Germinal center (tissue), 1 donor: ENCODE data around the gene TRMT112.

ENCODE experiments used
- DNase-seq: peaks from one replicate; pipeline ENCODE4 v3.0.0; 2012; ENCODE audit warnings: mixed read lengths, low spot score

TRMT112 gene

GRCh38 chr11:64351136-64351631, 33.8 kb upstream of the TRMT112 start:
- no peak for DNase-seq

DNA sequence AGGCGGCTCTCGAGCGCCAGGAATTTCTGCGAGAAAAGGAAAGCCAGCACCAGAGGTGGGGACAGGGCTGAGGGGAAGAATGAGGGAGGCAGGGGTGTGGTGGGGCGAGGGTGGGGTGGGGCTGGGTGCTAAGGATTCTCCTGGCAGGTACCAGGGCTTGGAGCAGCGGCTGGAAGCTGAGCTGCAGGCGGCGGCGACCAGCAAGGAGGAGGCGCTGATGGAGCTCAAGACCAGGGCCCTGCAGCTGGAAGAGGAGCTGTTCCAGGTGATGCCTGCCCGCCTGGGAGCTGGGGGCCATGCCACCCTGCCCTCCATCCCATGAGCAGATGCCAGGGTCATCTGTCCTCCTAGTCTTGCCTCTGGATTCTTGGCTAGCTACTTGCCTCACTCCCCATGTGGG, 32.0 kb upstream of the TRMT112 start:
- DNase-seq, result no peak

- DNase-seq, result no peak
Measured at GRCh38 chr11:64349025-64349387, 31.6 kb upstream of the TRMT112 start.

GRCh38 chr11:64348383-64349024, 31.1 kb upstream of the TRMT112 start:
- no peak for DNase-seq

GRCh38 chr11:64347193-64347867, 30.0 kb upstream of the TRMT112 start:
- DNase-seq, result no peak

GRCh38 chr11:64344787-64345186, 27.4 kb upstream of the TRMT112 start:
- no peak for DNase-seq

DNA sequence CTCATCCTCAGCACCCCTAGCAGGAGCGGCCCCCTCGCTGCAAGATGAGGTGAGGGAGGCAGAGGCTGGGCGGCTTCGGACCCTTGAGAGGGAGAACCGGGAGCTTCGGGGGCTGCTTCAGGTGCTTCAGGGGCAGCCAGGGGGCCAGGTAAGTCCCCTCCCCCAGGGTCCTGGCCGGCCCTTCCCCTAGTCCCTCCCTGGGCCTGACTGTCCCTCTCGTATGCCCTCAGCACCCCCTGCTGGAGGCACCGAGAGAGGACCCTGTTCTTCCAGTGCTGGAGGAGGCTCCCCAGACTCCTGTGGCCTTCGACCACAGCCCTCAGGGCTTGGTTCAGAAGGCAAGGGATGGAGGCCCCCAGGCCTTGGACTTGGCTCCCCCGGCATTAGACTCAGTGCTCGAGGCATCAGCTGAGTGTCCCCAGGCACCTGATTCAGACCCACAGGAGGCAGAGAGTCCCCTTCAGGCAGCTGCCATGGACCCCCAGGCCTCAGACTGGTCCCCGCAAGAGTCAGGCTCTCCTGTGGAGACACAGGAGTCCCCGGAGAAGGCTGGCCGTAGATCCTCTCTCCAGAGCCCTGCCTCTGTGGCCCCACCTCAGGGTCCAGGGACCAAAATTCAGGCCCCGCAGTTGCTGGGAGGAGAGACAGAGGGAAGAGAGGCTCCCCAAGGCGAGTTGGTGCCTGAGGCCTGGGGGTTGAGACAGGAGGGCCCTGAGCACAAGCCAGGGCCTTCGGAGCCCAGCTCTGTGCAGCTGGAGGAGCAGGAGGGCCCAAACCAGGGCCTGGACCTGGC, 26.6 kb upstream of the TRMT112 start:
- no peak for DNase-seq

GRCh38 chr11:64342869-64343745, 25.7 kb upstream of the TRMT112 start:
- DNase-seq, result no peak

DNA sequence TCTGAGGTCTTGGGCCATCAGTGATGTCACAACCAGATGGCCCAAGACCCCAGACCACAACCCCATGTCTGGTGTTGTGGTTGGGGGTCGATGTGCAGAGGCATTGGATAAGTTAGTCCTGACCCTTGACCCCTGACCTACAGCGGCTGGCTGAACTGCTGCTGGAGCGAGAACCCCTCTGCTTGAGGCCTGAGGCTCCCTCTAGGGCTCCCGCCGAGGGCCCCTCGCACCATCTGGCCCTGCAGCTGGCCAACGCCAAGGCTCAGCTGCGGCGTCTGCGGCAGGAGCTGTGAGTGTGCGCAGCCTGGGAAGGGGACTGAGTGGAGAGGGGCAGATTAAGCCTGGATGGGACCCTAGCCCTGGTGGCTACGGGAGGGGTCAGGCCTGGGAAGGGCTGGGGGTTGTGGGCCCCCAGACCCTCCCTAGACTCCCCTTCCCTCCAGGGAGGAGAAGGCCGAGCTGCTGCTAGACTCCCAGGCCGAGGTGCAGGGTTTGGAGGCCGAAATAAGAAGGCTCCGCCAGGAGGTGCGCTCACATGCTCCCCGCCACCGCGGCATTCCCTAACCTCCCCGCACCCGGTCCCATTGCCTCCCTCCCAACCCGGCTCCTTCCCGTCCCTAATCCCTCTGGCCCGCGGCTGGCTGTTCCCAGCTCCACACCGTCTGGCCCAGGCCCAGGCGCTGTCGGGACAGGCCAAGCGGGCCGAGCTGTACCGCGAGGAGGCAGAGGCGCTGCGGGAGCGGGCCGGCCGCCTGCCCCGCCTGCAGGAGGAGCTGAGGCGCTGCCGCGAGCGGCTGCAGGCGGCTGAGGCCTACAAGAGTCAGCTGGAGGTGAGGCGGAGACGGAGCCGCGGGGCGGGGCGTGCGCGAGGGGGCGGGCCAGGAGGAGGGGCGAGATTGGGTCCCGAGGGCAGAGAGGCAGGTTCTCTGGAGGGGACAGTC, 24.8 kb upstream of the TRMT112 start:
- peak; percentile 94 for DNase-seq

GRCh38 chr11:64341429-64341828, 24.1 kb upstream of the TRMT112 start:
- no peak for DNase-seq

DNA sequence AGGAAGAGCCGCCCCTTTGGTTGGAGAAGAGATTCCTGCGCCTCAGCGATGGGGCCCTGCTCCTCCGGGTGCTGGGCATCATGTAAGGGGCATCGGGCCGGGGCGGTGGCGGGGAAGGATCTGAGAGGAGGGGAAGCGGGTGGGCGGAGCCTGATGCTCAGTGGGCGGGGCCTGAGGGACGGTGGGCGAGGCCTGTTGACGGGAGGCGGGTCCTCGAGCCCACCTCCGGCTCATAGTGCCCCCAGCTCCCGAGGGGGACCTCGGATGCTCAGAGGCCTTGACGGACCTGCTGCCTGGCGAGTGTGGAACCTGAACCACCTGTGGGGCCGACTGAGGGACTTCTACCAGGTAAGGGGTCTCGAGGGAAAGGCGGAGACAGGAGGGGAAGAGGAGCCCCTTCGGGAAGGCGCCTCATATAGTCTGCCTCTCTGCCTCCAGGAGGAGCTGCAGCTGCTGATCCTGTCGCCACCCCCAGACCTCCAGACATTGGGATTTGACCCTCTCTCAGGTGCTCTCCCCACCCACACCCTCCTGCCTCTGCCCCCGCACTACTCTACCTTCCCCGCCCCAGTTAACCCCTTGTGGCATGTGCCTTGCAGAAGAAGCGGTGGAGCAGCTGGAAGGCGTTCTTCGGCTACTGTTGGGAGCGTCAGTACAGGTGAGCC, 23.4 kb upstream of the TRMT112 start:
- peak; percentile 88 for DNase-seq

DNA sequence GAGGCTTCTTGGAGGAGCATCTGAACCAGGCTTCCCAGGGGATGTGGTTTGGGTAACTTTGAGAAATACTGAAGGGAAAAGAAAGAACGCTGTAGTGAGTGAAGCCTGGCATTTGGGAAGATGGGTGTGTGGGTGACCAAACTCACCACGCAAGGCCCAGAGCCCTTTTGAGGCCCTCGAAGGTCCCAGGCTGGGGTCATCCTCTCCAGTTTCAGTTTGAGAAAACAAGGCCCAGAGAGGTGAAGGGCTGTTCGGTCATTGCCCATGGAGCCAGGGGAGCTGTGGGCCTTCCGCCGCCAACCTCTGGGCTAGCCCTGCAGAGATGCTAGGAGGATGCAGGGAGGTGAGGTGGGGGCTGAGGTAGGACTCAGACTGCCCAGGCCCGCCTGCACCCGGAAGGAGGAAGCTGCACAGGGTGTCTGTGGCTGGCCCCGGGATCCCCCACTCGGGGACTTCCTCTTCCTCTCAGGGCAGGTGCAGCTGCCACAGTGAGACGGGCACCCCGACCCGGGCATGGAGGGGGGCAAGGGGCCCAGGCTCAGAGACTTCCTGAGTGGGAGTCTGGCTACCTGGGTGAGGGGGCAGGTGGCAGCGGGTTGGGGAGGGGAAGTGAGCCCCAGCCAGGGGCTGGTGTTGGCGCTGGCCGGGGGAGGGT, 22.5 kb upstream of the TRMT112 start, which contains the start of gene CCDC88B:
TSS of gene CCDC88B (plus strand) at position 451 of the 655 bp plus-strand sequence. CDS start at position 514, 63 bp downstream.
- peak; percentile 94 for DNase-seq

DNA sequence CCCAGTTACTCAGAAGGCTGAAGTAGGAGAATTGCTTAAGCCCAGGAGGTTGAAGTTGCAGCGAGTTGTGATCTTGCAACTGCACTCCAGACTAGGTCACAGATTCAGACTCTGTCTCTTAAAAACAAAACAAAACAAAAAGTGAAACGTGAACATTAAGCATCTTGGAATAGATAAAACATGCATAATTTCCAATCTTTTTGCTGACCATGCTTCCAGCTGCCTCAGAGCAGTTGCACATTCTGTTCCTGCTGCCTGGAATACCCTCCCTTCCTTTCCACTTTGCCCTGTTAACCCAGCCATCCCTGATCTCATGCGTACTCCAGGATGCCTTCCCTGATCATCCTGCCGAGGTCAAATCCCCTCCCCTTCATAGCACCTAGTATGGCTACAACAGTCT, 21.9 kb upstream of the TRMT112 start:
- no peak for DNase-seq

GRCh38 chr11:64338716-64339115, 21.4 kb upstream of the TRMT112 start:
- DNase-seq, result no peak

DNA sequence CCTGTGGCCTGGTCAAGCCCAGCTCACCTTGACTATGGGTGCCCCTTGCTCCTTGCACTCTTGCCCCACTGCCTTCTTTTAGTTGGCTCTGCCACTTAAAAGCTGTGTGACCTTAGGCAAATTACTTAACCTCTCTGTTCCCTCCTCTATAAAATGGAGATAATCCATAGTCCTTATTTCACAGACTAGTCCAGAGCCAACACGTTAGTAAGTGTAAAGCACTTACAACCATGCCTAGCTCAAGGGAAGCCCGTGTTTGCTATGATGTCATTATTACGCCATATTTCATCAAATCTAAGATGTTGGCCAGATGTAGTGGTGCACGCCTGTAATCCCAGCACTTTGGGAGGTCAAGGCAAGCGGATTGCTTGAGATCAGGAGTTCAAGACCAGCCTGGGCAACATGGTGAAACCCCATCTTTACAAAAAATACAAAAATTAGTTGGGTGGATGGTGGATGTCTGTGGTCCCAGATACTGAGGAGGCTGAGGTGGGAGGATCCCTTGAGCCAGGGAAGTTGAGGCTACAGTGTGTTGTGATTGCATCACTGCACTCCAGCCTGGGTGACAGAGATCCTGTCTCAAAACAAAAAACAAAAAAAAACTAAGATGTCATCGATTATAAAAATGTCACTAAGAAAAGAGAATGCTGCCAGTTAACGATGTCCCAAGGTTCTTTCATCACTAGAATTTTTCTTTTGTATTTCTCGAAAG, 20.3 kb upstream of the TRMT112 start:
- DNase-seq, result no peak

DNA sequence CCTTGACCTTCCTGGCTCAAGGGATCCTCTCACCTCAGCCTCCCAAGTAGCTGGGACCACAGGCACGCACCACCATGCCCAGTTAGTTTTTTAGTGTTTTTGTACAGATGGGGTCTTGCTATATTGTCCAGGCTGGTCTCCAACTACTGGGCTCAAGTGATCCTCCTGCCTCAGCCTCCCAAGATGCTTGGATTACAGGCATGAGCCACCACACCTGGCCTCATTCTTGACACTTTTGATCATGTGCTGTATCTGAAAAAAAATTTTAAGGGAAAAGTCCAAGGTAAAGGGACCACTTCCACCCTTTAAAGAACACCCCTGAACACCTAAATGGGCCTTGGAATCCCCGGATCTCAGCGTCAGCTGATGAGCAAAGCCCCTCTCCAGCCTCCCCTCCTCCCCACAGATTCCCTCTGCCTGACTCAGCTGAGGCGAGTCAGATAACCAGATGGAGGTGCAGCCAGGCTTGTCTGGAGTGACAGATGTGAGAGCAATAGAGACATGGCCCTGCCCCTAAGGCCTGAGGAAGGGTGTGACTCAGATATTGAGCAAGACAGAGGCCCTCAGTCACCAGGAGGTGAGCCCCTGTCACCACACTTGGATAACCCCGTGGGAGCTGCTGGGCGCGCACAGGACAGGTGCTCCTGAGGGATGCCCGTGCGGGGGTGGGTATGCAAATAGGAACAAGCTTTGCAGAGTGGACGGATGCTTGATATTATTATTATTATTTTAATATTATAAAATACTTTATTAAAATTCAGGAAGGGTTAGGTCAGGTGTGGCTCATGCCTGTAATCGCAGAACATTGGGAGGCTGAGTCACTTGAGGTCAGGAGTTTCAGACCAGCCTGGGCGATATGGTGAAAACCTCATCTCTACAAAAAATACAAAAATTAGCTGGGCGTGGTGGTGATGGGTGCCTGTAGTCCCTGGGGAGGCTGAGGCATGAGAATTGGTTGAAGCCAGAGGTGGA, 17.7 kb upstream of the TRMT112 start:
- DNase-seq, result peak; percentile 85

GRCh38 chr11:64333556-64333955, 16.2 kb upstream of the TRMT112 start:
- no peak for DNase-seq
